Heart left ventricle (tissue), 16 donors: ENCODE measurements around the gene SLC4A7. TPM values are rescaled to one million over a fixed set of nuclear protein-coding genes. Genes with fewer than 3 reads are reported as not detected.

Experiments
- ATAC-seq, 4 donors: fragments of 200-7000 bp; cut with Tn5 transposase; one replicate each; pipeline ENCODE4 v1.9.1; 2020 to 2022; ENCODE audit warnings: moderate library complexity in 4 of 4, mild to moderate bottlenecking in 3 of 4, moderate number of reproducible peaks in 1 of 4
- DNase-seq, 5 donors: peaks; one replicate each; pipeline ENCODE4 v3.0.0-alpha.2; 2020
- H3K27ac ChIP-seq, 12 donors: fragments of 200-600 bp; sonication (generic) in 4 of 12; one replicate each; pipeline versions ENCODE4 v1.5.0 to v1.8.0; 2016 to 2022; ENCODE audit warnings: mild to moderate bottlenecking in 2 of 12
- H3K27me3 ChIP-seq, 9 donors: fragments of 200-600 bp; sonication (generic) in 2 of 9; one replicate each; pipeline versions ENCODE4 v1.5.1 to v1.8.0; 2016 to 2022; ENCODE audit warnings: mild to moderate bottlenecking in 3 of 9
- H3K36me3 ChIP-seq, 9 donors: fragments of 200-600 bp; sonication (generic) in 2 of 9; one replicate each; pipeline versions ENCODE4 v1.5.0 to v1.8.0; 2018 to 2022; ENCODE audit warnings: mild to moderate bottlenecking in 2 of 9
- H3K4me1 ChIP-seq, 12 donors: fragments of 200-600 bp; sonication (generic) in 4 of 12; one replicate each; pipeline versions ENCODE4 v1.5.0 to v1.8.0; 2016 to 2022; ENCODE audit warnings: mild to moderate bottlenecking in 3 of 12
- H3K4me3 ChIP-seq, 12 donors: fragments of 200-600 bp; sonication (generic) in 4 of 12; one replicate each; pipeline versions ENCODE4 v1.5.0 to v1.8.0; 2017 to 2022; ENCODE audit warnings: mild to moderate bottlenecking in 9 of 12, moderate library complexity in 4 of 12
- H3K9me3 ChIP-seq, 12 donors: fragments of 200-600 bp; sonication (generic) in 4 of 12; one replicate each; pipeline versions ENCODE4 v1.5.0 to v1.8.0; 2016 to 2022; ENCODE audit warnings: mild to moderate bottlenecking in 1 of 12
- POLR2A ChIP-seq, 2 donors: fragments of 450-650 bp; IDR thresholded peaks; one replicate each; pipeline ENCODE4 v1.6.1; 2017; ENCODE audit warnings: antibody characterized with exemption in 2 of 2, mild to moderate bottlenecking in 2 of 2, moderate library complexity in 2 of 2
- WGBS, 4 donors: extraction: QIAGEN DNeasy Blood & Tissue Kit in 2 of 4; methylation state at CpG; one replicate each; pipeline versions ENCODE4 v1.1.5 to v1.1.7; 2013 to 2018; 5-methylcytosine and 5-hydroxymethylcytosine counted together
- intact Hi-C, 10 donors: fragments of 100-400 bp; cut with DNase I; formaldehyde crosslinking; loops; one replicate each; pipeline versions ENCODE4 v1.11.1 to v1.14.2; 2022
- polyA plus RNA-seq, 2 donors: library from polyadenylated mRNA; stranded (reverse); fragments of 200-250 nt; gene quantifications; one replicate each; pipeline ENCODE4 v1.2.3, GENCODE V29; 2013
- total RNA-seq, 9 donors: library from RNA; depleted of rRNA in 2 of 9; stranded (reverse); fragments of >200 nt in 2 of 9; fragmentation: NEBNext Ultra II Directional in 3 of 9; extraction: Animal tissue kit (Norgen Biotek cat#: 25700) in 3 of 9; gene quantifications; one replicate each; pipeline versions ENCODE4 v1.1.0 to v1.2.4, GENCODE V29; 2016 to 2023
- TF ChIP-seq, protein P1 (sequence below), 12 donors: fragments of 200-600 bp; sonication (generic) in 4 of 12; IDR thresholded peaks; one replicate each; pipeline versions ENCODE4 v1.5.0 to v1.8.0; 2018 to 2022; ENCODE audit warnings: antibody characterized with exemption in 12 of 12, mild to moderate bottlenecking in 5 of 12
- donor health status: ischemic (EF 13 %, LVEDD 7.1; RV severe dilation, severe dysfunction).
- donor health status: healthy with polysubstance abuse.
- donor health status: DM: no; HTN: yes; CAD: no.
- donor health status: DM: no; HTN: no; CAD: no.
- donor health status: ischemic (EF 25% LVEDD 6.9; RV normal size, moderate dysfunction).
- donor health status: ischemic (EF 25% LVEDD 5.7; RV mildly dilated, moderate dysfunction).
- donor health status: healthy.
- donor health status: DM: yes; HTN: yes; CAD: no.
- donor health status: ischemic (EF 35%, LVEDD 5.7; RV mildly dilated, moderate dysfunction).
- donor health status: nonischemic (EF 11% LVEDD 7.7; RV severe dilation, severe dysfunction).
- donor health status: DM: yes; HTN: yes; CAD: no.
- donor health status: PGD.
- donor health status: ischemic (EF 29% LVEDD 5.4; RV normal size, mild dysfunction).
- donor health status: nonischemic (EF 23%, LVEDD 6.1; RV moderate dilation, normal function).

SLC4A7 gene
- total and polyA plus RNA-seq, 11 donors: 2.2 to 25.4 (median 15.0) TPM

DNA sequence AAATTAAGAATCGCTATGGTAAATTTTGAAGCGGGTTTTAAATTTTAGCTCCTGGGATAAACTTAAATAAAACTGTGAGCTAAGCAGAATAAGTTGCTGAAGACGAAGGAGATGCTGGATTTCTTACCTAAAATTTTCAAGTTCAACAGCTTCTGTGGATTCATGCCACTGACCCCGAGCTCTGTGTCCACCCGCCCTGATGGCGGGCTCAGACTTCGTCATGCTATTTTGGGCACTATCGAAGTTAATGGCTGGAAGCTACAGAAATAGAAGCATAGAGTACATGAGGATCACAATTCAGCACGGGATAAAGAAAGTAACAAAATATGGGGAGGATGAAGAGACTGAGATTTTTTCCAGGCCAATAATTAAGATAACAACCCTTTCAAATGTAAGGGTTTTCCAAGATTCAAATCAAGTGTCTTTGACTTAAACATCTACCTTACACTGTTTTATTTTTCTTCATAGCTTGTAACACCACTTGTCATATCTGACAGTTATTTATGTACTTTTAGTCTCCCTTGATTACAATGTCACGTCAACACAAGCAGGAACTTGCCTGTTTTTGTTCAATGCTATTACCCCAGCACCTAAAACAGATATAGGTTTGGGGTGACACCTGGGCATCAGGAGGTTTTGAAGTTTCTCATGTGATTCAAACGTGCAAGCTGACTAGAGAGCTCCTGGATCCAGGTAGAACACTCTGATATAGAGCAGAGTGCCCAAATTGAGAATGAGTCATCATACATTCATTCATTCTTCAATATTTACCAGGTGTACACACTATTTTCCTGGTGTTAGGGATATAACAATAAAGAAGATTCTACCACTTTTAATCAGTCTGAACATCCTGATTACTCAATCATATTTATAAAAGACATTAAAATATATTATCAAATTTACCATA is 138.0 kb downstream of the SLC4A7 start:
- H3K9me3 ChIP-seq: no peaks in the 10 kb centered on the region
- ATAC-seq (peak; percentile 83 to 95 (median 92)), DNase-seq (peak in 3 of 5 donors; percentile 16 to 41 (median 34))
- peaks cover 0 to 13% (median 4%) of the 10 kb centered on the region in 12 donors for H3K4me1 ChIP-seq
- WGBS, 4 donors: 49 to 53% (median 51%) methylated on average over 11 of the region's 11 CpGs
- H3K4me3 ChIP-seq: peak overlapping the region in 4 of 12 donors; percentile 2 to 33 (median 24)
- intact Hi-C loops: no loop called here
- TF ChIP-seq, protein P1, sequence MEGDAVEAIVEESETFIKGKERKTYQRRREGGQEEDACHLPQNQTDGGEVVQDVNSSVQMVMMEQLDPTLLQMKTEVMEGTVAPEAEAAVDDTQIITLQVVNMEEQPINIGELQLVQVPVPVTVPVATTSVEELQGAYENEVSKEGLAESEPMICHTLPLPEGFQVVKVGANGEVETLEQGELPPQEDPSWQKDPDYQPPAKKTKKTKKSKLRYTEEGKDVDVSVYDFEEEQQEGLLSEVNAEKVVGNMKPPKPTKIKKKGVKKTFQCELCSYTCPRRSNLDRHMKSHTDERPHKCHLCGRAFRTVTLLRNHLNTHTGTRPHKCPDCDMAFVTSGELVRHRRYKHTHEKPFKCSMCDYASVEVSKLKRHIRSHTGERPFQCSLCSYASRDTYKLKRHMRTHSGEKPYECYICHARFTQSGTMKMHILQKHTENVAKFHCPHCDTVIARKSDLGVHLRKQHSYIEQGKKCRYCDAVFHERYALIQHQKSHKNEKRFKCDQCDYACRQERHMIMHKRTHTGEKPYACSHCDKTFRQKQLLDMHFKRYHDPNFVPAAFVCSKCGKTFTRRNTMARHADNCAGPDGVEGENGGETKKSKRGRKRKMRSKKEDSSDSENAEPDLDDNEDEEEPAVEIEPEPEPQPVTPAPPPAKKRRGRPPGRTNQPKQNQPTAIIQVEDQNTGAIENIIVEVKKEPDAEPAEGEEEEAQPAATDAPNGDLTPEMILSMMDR (IDR thresholded peaks at IDR 0.05): no peak
- TF ChIP-seq POLR2A (IDR thresholded peaks at IDR 0.05): peak in 1 of 2 donors; percentile 27
- H3K36me3 ChIP-seq: no peaks in the 10 kb centered on the region
- H3K27me3 ChIP-seq: no peaks in the 10 kb centered on the region
- peak overlapping the region; percentile 36 to 78 (median 64) for H3K27ac ChIP-seq

DNA sequence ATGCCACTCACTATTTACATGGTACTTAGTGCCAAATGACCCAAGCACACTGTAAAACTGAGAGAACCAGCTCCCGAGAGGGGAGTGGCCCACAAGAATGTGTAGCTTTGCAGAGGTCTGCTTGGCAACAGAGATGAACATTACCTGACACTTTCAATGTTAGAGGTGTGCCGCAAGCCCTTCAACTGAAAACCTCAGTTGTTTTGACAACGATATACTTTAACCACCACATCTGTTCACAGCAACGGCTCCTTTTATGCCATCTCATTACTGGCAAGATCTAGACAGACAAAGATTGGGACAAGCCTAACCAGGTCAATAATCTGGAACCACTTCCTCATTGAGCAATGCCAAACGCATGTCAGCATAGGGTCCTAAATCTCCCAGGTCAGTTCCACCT is 138.7 kb downstream of the SLC4A7 start:
- 42 to 66% (median 51%) methylated on average over 5 of the region's 5 CpGs for WGBS, 4 donors
- peak overlapping the region in 4 of 12 donors; percentile 2 to 33 (median 24) for H3K4me3 ChIP-seq
- no peaks in the 10 kb centered on the region for H3K27me3 ChIP-seq
- no peak for DNase-seq
- H3K27ac ChIP-seq: peak overlapping the region; percentile 36 to 78 (median 64)
- TF ChIP-seq, protein P1 (IDR thresholded peaks at IDR 0.05): no peak
- TF ChIP-seq POLR2A (IDR thresholded peaks at IDR 0.05): no peak
- intact Hi-C loops: no loop called here
- H3K9me3 ChIP-seq: no peaks in the 10 kb centered on the region
- no peaks in the 10 kb centered on the region for H3K36me3 ChIP-seq
- peaks cover 0 to 17% (median 5%) of the 10 kb centered on the region in 12 donors for H3K4me1 ChIP-seq
- peak in 3 of 4 donors; percentile 21 to 29 (median 25) for ATAC-seq

GRCh38 chr3:27345045-27345444 is 139.1 kb downstream of the SLC4A7 start:
- DNase-seq: no peak
- WGBS, 4 donors: 72 to 86% (median 80%) methylated on average over 2 of the region's 2 CpGs
- no peaks in the 10 kb centered on the region for H3K36me3 ChIP-seq
- intact Hi-C loops: no loop called here
- H3K9me3 ChIP-seq: peaks cover 0 to under 1% (median 0%) of the 10 kb centered on the region in 12 donors
- TF ChIP-seq POLR2A (IDR thresholded peaks at IDR 0.05): no peak
- TF ChIP-seq, protein P1 (IDR thresholded peaks at IDR 0.05): no peak
- ATAC-seq: no peak
- H3K4me3 ChIP-seq: peak overlapping the region in 3 of 12 donors; percentile 20 to 33 (median 27)
- no peaks in the 10 kb centered on the region for H3K27me3 ChIP-seq
- H3K27ac ChIP-seq: peak overlapping the region in 10 of 12 donors; percentile 36 to 78 (median 66)
- peaks cover 0 to 17% (median 5%) of the 10 kb centered on the region in 12 donors for H3K4me1 ChIP-seq

- intact Hi-C loops: no loop called here
- Histone ChIP-seq H3K9me3 (peaks cover 0 to 3% (median 0%) of the 10 kb centered on the region in 12 donors), H3K36me3 (no peaks in the 10 kb centered on the region), H3K4me3 (no peak overlapping the region), H3K27ac (peak overlapping the region in 3 of 12 donors; percentile 5 to 78 (median 75)), H3K27me3 (no peaks in the 10 kb centered on the region), H3K4me1 (peaks cover 0 to 17% (median 5%) of the 10 kb centered on the region in 12 donors)
- WGBS, 4 donors: 92 to 96% (median 94%) methylated on average over 3 of the region's 3 CpGs
- no peak for TF ChIP-seq POLR2A (IDR thresholded peaks at IDR 0.05)
- TF ChIP-seq, protein P1 (IDR thresholded peaks at IDR 0.05): no peak
- ATAC-seq: no peak
- no peak for DNase-seq
Observed at GRCh38 chr3:27344192-27344591, 140.0 kb downstream of the SLC4A7 start.
